Activated CD4-positive, CD25-positive, alpha-beta regulatory T cell treated with anti-CD3 and anti-CD28 coated beads, Interleukin-2, amount 50 U/mL, for 24 hours (primary cell): ENCODE measurements around the gene NCKAP5.

Source experiments
- ATAC-seq, 2 donors: fragments of 150-1000 bp; cut with Tn5 transposase; one replicate each; pipeline ENCODE4 v1.10.0; 2021; ENCODE audit warnings: mild to moderate bottlenecking in 1 of 2, moderate library complexity in 1 of 2

Gene NCKAP5

DNA sequence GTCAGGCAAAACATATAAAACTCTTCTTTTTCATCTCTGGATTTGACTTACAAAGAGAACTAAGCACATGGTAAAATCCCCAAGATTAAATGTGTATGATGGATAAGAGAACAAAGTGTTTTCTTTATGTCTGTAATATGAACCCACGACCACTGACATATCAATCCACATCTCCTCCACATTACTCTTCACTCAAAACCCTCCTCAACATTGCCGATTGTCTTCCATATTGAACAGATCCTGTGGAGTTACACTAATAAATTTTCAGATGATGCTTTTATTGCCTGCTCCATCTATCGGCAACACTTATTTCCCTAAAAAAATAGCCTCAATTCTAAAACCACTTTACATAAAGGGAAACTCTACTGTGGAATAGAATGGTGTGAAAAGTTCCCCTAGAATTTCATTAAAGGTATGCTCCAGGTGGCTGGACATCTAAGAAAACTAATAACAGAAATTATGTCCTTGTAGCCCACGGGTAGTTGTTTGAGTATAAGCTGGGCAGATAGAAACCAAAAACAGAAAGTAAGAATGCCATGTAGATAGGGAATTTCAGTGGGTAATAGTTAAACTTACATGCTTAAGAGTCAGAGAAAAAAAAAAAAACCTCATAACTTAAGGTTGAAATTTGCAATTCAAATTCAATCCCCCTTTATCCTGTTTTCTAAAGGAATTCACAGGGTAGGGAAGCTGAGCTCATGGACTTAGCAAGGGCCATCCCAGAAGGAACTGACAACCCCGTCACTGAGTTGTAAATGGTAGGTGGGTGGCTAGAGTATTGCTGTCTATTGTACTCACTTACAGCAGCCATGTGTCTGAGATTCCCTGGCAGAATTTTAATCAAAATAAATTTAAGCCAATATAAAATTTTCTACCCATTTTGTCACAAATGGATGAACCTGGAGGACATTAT lies 592.8 kb downstream of the NCKAP5 start:
- ATAC-seq, result no peak

DNA sequence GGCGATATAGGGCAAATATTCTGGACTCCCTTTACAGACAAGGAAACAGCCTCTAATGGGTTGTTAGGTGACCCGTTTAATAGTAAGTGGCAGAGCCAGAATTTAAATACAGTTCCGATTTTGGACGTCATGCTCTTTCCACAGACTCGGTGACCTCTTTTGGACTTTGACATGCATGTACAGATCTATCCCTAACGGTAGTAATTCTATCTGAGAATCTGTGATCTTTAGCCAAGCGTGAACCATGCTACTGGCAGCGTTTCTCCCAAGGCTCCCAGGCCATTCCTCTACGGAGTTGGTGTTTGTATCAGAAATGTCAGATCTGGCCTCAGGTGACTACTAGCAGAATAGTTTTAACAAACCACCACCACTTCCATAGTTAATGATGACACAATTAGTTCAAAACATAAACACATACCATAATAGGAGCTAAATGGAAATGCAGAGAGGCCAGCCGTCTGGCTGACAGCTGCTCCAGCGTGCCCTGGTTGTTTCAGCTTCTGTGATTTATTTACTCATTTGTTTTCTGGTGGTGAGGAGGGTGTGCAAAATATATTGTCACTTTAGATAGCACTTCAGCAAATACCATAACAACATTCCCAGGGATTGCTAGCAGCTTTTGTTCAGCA lies 593.7 kb downstream of the NCKAP5 start:
- no peak for ATAC-seq

DNA sequence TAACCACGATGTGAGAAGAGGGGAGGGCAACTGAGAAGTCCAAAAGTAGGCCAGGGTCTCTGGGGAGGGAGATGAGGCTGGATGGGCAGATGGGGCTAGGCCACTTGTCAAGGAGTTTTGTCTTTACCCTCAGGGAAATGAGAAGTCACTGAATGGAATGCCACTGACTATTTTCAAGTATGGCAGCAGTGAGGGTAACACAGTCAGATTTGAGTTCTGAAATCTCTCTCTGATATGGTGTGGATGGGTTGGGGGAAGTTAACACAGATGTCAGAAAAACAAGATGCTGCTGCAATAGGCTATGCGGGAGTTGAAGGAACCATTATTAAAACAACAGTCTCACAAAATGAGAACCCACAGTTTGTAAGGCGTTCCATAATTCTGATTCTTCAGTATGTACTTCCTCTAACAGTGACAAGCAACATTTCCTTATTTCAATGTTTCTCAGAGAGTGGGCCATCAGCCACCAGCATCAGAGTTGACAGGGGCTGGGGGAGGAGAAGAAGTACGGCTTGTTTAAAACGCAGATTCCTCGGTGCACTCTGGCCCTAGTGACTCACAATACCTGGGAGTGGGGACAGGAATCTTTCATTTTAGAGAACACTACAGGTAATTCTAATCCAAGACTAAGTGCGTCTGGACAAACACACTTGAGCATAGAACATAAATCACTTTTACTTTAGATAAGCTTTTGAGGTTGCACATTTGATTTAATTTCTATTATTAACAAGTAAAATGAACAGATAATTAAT lies 596.8 kb downstream of the NCKAP5 start:
- ATAC-seq, result no peak

DNA sequence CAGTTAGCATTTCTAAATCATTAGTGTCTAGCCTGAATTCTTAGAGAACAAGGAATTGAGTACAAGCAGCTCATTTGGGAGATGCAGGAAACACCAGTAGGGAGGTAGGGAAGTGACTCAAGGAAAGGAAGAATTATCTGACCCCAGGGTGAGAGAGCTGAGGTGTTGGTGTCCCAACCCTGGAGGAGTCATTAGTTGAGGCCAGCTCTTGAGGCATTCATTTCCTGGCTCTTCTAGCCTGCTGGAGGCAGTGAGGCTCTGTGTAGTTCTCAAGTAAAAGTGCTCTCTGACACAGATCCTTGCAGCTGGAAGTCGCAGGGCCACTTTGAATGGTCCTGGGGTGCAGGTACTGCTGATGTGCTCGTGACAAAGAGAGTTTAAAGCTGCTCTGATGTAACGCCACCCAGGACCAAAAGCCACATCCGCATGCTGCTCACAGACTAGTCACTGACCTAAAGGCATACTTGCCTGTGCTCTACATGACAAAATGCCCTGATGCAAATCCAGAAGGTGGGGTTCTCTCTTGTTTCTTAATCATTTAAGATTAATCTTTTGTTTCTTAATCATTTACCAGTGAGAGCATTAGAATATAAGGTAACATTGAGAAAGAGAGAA lies 598.8 kb downstream of the NCKAP5 start:
- ATAC-seq, result no peak

DNA sequence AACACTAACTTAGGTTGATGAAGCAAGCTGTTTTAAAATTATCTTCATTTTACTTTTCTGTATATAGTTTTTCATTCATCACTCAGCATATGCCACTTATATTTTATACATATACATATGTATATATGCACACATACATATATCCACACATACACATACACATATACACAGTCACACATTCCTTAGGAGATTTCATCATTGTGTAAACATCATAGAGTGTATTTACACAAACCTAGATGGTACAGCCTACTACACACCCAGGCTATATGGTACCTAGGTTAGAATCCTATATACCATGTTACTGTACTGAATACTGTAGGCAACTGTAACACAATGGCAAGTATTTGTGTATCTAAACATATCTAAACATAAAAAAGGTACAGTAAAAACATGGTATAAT lies 602.8 kb downstream of the NCKAP5 start:
- ATAC-seq, result no peak

DNA sequence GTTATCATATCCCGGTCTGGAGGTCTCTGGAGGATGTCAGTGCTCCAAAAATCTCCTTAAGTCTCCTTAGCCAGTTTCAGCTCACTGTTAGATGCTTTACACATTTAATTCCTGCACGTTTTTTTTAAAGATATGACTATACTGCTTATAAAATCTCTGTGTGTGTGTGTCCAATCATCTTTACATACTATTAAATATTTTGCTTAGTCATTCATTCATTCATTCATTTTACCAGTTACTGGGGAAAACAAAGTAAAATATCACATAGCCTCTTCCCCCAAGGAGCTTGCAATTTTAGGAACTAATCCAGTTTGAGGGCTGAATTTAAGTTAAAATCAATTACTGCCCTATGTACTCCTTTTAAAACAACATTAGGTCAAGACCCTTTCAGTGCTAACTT lies 605.1 kb downstream of the NCKAP5 start:
- ATAC-seq, result no peak

DNA sequence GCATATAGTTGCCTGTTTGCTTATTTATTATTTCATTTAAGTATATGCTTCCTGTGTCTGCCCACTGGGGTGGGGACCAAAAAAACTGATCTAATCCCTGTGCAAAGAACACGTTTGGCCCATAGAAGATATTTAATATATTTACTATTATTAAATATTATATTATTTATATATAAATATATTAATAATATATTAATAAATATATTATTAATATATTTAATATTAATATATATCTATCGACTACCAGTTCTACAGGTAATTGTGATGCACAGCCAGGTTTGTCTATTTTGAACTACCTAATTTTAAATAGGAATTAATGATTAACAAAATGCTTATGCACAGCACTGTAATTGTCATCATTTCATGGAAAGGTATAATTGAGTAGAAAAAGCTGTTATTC lies 609.4 kb downstream of the NCKAP5 start:
- no peak for ATAC-seq

DNA sequence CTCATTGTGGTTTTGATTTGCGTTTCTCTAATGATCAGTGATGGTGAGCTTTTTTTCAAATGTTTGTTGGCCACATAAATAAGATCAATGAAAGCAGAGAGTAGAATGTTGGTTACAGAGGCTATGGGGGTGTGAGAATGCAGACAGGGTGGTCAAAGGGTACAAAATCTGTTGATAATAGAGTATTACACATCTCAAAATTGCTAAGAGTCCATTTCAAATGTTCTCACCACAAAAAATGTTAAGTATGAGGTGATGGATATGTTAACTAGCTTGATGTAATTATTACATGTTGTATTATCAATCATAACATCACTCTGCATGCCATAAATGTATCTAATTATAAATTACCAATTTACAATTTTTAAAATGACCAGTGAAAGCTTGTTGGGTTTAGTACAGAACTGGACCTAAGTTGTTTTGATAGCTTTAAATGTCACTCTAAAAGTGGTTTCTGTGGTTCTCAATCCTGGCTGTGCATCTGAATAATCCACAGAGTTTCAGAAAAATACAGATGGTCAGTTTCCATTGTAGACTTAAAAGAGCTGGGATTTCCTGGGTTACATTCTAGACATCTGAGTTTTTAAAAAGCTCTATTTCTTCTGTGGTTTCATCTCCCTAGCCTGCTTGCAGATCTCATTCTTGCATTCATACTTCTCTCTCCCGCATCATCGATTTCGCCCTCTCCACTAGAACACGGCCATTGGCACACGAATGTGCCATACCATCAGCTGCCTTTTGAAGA lies 612.2 kb downstream of the NCKAP5 start:
- ATAC-seq, result no peak

DNA sequence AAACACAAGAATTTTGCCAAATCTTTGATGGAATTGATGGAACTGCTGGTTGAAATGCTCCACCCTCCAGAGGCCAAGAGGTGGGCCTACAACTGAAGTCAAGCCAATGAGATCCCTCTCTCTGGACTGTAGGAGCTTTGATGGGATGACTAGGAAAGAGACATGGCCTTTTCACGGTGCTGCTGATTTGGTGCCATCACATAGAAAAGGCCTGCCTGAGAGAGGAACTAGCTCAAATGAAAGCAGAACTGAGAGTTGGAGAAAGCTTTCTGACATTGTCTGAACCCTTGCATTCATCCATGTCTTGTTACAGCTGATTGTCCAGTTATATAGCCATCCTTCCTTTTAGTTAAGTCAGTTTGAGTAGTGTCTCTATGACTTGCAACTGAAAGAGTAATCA lies 614.5 kb downstream of the NCKAP5 start:
- no peak for ATAC-seq

DNA sequence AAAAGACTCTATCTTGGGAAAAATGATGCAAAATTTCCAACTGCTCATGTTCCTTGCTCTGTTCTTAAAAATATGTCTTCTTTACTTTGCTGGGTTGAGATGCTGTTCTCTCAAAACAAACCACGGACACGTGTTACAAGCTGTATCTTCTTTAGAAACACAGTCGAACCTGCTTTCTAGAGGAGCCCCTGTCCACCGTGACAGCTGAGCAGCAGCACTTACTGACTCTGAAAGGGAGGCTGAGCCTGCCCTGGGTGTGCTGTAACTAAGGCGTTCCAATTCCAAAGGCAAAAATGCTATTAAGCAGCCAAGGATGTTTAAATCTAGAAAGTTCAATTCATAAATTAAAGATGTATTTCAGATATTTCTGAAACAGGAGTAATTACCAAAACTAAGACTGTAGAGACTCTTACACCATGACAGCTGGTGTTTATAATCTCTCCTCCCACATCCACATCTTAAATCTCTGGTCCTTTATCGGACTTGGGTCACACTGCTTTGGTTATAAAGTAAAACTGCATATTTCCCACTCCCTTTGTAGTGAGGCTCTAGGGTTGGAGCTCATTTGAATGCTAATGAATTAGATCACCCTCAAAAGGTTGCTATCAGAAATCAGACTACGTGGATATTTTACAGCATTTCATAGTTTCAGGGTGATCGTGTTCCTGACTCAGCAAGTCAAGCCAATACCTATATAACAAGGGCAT lies 617.1 kb downstream of the NCKAP5 start:
- ATAC-seq, result no peak

DNA sequence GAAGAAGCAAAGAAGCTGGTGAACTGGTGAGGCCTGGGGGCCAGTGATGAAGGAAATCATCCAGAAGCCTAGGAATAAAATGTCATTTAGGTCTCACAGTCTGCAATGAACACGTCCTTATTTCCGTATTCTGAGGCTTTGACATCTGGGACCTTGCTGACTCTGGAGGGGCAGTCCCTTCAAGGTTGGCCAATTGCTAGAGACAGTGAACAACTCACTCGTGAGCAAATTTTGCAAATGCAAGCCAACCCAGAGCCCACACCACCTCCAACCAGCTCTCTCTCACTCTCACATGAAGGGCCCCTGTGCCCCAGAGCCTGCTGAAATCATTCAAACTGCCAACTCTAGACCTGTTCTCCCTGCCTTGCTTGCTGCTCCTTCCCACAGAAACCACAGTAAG lies 619.2 kb downstream of the NCKAP5 start:
- ATAC-seq, result no peak

DNA sequence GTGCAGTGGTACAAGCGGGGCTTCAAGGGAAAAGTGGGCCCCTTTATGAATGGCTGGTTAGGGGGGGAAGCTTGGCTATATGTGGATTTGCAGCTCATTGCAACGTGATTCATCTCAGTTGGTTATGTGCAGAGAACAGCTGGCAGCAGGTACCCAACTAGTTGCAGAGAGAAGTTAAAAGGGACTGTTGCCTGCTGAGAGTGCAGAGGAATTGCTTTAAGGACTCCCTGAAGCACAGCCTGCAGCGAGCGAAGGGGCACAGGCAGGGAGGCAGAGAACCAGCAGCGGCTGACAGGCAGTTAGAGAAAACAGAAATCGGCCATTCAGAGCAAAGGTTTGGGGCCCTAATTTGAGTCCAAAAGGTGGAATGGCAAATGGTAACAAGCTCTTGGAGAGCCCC lies 620.1 kb downstream of the NCKAP5 start:
- no peak for ATAC-seq

DNA sequence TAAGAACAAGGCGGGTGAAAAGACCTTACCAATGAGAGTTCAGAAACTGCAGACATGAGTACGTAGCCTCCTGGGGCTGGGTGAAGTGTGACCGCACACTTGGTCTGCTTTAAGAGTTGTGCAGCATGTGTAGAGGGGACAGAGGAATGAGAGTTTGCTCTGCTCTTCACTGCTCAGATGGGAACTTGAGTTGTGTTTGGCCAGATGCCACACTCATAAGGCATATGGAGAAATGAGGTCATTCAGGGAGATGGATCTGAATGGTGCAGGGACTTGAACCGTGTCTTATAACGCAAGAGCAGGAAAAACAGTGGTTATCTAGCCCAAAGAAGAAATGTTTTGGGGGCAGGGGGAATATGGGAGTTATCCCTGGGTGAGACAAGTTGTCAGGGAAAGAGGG lies 624.4 kb downstream of the NCKAP5 start:
- no peak for ATAC-seq

DNA sequence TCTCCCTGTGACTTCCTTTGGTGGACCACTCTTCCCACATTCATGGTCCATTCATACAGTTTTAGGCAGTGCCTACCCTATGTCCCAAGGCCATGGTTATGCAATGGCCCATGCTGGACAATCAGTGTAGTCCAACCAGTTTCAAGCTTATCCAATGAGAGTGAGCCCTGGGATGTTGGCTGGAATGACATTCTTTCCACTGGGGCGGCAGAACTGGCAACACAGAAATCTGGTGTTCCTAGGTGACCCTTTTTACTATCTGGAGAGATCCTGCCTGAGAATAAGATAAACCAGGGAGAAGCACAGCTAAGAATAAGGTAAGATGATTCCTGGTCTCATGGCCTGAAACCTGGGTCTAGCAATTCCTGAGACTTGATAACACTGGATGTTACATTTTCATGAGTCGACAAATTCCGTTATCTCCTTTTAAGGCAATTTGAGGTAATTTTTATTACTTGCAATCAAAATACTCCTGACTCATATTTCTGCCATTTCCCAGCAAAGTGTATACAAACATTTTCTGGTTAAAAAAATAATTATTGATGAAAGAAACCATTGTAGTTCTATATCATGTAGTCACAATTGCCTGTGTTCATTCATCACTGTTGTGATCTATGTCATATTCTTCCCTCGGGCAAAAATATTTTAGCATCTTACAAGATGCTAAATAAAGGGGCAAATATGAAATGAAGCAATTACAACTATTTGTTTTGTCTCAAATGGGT lies 626.8 kb downstream of the NCKAP5 start:
- no peak for ATAC-seq

DNA sequence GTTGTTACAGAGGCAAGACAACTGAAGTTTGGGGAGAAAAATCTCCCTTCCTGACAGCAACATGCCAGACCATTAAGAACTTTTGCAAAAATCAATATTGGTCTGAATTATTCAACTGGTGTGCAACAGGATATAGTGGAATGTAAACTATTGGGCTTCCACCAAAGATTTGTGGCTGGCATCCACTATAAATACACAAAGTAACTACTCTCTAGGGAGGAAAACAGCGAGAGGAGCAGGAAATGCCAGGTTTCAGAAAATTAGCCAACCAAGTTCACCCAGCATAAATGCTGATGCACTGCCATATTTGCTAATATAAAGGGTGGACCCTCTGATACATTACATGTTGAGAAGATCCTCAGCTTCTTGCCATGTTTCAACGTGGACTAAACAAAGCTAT lies 630.6 kb downstream of the NCKAP5 start:
- no peak for ATAC-seq

DNA sequence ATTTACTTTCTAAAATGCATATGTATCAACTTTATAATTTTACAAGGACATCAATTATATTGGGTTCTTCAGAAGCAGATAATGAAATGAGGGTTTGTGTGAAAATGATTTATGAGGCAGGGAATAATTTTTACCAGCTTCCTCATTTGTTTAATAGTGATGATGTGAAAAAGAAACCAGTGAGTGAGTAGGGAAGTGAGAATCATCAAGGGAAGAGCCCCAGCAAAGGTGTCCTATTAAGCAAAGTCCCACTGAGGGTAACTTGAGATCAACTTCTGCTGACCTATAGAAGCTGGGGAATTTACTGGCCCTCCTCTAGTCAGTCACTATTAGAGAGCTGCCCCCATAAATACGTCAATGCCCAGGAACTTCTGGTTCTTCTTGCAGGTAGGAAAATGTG lies 631.5 kb downstream of the NCKAP5 start:
- no peak for ATAC-seq

DNA sequence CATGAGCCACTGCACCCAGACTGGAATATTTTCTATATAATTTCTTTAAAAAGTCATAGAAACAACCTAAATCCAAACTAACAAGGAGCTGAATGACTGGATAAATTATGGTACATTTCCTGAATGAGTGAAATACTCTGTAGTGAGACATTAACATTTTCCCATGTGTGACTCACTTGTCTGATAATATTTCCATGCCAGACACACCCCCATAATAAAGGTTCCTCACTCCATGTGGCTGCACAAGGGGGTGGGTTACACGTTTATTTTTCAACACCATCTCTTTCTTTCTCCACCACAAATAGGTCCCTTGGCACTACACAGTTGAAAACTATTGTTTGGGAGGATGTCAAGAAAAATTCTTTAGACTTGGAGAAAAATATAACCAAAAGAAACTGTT lies 632.0 kb downstream of the NCKAP5 start:
- ATAC-seq, result no peak

DNA sequence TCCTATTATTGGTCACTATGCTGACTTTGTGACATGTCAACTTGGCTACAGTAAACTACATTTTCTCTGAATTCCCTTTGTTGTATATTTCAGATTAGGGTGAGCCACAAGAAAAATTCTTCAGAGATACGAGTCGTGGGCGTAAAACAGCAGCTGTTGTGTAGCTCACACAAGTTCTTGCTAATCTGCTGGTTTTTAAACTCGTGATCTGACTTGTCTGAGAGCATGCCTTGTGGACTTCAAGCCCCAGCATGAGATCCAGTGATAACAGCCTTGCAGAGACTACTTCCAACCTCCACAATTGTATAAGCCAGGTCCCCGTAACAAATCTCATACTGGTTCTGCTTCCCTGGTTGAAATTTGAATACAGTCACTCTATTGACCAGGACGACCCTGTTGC lies 638.5 kb downstream of the NCKAP5 start:
- ATAC-seq, result no peak

DNA sequence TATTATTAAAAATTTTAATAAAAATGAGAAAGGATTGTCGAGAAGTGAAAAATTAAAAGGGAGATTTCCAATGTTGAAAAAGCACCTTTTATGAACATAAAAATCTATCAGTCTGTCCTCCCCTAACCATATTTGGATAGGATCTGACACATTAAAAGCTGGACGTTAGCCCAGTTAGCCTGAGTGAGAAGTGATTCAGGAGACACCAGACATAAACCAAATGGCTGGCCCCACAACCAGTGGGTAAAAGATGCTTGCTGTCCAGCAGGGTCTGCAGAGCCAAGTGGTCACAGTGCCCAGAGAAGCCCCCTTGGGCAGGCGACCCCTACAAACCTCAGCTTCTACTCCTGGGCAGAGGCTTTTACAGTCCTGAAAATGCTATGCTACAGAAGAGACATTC lies 644.5 kb downstream of the NCKAP5 start:
- ATAC-seq, result no peak

DNA sequence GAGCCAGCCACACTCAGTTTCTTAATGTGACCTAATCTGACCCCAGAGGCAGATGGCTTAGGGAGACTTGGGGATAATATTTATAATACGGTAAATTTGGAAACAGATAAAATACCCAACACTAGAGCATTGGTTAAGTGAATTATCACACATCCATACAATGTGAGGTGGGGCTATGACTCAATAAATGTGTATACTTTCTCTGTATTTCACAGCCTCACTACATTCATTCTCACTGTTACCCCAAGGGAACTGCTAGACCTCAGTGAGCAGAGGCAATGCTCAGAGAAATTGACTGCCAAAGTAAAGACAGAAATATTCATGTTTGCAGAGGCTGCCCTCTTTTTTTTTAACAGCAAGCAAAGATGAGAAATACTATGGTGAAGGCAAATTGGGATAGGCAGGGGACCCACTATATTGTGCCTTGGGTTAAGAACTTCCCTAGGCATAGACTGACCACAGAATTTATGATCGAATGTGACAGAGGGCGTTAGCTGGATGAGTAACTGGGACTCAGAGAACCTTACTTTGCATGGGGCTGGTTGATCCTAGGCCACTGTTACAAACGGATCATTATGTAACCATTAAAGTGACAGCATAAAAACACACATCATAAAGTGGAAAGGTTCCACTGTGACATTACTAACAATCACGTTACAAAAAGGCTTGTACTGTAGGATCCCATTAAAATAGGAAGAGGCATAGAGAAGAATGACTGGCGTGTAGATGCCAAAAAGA lies 652.3 kb downstream of the NCKAP5 start:
- ATAC-seq, result no peak
